ENCODE data around the gene FANCC. TPM values are rescaled to one million over a fixed set of nuclear protein-coding genes. Genes with fewer than 3 reads are reported as not detected.

Gene FANCC
- total and polyA plus RNA-seq, 11 donors: 2.4 to 6.2 (median 4.2) TPM

GRCh38 chr9:95067057-95067456, 250.5 kb downstream of the FANCC start:
- peaks cover 0 to 99% (median 49%) of the 10 kb centered on the region in 9 donors for H3K36me3 ChIP-seq
- DNase-seq: no peak
- peaks cover 8 to 100% (median 89%) of the 10 kb centered on the region in 12 donors for H3K4me1 ChIP-seq
- no peak for ATAC-seq
- no peaks in the 10 kb centered on the region for H3K9me3 ChIP-seq
- H3K27ac ChIP-seq: peak overlapping the region in 5 of 12 donors; percentile 7 to 82 (median 26)
- H3K4me3 ChIP-seq: no peak overlapping the region
- no peaks in the 10 kb centered on the region for H3K27me3 ChIP-seq
- 65 to 74% (median 74%) methylated on average over 6 of the region's 6 CpGs for WGBS, 4 donors
- TF ChIP-seq POLR2A (IDR thresholded peaks at IDR 0.05): no peak
- TF ChIP-seq, protein P1, sequence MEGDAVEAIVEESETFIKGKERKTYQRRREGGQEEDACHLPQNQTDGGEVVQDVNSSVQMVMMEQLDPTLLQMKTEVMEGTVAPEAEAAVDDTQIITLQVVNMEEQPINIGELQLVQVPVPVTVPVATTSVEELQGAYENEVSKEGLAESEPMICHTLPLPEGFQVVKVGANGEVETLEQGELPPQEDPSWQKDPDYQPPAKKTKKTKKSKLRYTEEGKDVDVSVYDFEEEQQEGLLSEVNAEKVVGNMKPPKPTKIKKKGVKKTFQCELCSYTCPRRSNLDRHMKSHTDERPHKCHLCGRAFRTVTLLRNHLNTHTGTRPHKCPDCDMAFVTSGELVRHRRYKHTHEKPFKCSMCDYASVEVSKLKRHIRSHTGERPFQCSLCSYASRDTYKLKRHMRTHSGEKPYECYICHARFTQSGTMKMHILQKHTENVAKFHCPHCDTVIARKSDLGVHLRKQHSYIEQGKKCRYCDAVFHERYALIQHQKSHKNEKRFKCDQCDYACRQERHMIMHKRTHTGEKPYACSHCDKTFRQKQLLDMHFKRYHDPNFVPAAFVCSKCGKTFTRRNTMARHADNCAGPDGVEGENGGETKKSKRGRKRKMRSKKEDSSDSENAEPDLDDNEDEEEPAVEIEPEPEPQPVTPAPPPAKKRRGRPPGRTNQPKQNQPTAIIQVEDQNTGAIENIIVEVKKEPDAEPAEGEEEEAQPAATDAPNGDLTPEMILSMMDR (IDR thresholded peaks at IDR 0.05): no peak
- intact Hi-C loops (cut with DNase I): no loop called here

GRCh38 chr9:95065224-95065623, 252.3 kb downstream of the FANCC start:
- 37 to 55% (median 50%) methylated on average over 7 to 11 of the region's 11 CpGs for WGBS, 4 donors
- Histone ChIP-seq H3K27me3 (no peaks in the 10 kb centered on the region), H3K9me3 (no peaks in the 10 kb centered on the region), H3K36me3 (peaks cover 0 to 100% (median 60%) of the 10 kb centered on the region in 9 donors), H3K4me3 (no peak overlapping the region), H3K4me1 (peaks cover 7 to 100% (median 88%) of the 10 kb centered on the region in 12 donors), H3K27ac (peak overlapping the region in 10 of 12 donors; percentile 35 to 82 (median 65))
- intact Hi-C loops (cut with DNase I): no loop called here
- ATAC-seq (peak; percentile 23 to 83 (median 63)), DNase-seq (peak in 1 of 5 donors; percentile 67)
- TF ChIP-seq, protein P1 (IDR thresholded peaks at IDR 0.05): no peak
- no peak for TF ChIP-seq POLR2A (IDR thresholded peaks at IDR 0.05)

DNA sequence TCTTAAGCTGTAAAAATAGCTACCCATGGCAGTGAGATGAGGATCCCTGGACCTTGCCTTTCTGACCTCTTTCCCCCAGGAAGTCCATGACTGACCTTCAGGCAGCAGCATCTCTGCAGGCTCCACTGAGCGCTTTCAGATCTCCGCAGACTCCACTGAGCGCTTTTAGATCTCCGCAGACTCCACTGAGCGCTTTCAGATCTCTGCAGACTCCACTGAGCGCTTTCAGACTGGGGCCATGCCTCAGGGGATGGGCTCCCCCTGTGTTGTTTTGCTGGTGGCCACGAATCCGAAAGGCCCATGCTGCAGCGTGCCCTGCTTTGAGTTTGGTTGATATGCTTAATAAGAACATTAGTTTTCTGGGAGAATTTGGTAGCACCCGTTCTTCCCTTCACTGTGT, 254.2 kb downstream of the FANCC start:
- WGBS, 4 donors: 62 to 81% (median 64%) methylated on average over 10 of the region's 10 CpGs
- TF ChIP-seq POLR2A (IDR thresholded peaks at IDR 0.05): no peak
- TF ChIP-seq, protein P1 (IDR thresholded peaks at IDR 0.05): no peak
- Histone ChIP-seq H3K27me3 (no peaks in the 10 kb centered on the region), H3K27ac (peak overlapping the region in 11 of 12 donors; percentile 27 to 82 (median 55)), H3K36me3 (peaks cover 0 to 85% (median 60%) of the 10 kb centered on the region in 9 donors), H3K9me3 (no peaks in the 10 kb centered on the region), H3K4me1 (peaks cover 7 to 100% (median 87%) of the 10 kb centered on the region in 12 donors), H3K4me3 (no peak overlapping the region)
- intact Hi-C loops (cut with DNase I): no loop called here
- DNase-seq (no peak), ATAC-seq (peak in 1 of 4 donors; percentile 10)

GRCh38 chr9:95062596-95063065, 254.9 kb downstream of the FANCC start:
- Histone ChIP-seq H3K9me3 (no peaks in the 10 kb centered on the region), H3K27ac (peak overlapping the region in 10 of 12 donors; percentile 18 to 82 (median 58)), H3K4me1 (peaks cover 7 to 100% (median 89%) of the 10 kb centered on the region in 12 donors), H3K27me3 (no peaks in the 10 kb centered on the region), H3K36me3 (peaks cover 0 to 78% (median 56%) of the 10 kb centered on the region in 9 donors), H3K4me3 (no peak overlapping the region)
- WGBS, 4 donors: 26 to 58% (median 55%) methylated on average over 4 to 7 of the region's 7 CpGs
- ATAC-seq (peak in 3 of 4 donors; percentile 23 to 38 (median 24)), DNase-seq (no peak)
- no peak for TF ChIP-seq POLR2A (IDR thresholded peaks at IDR 0.05)
- TF ChIP-seq, protein P1 (IDR thresholded peaks at IDR 0.05): no peak
- intact Hi-C loops (cut with DNase I): no loop called here
